Lung (tissue), 12 donors: ENCODE measurements around the gene DPH2. TPM values are rescaled to one million over a fixed set of nuclear protein-coding genes. Genes with fewer than 3 reads are reported as not detected.

Experiments used
- ATAC-seq: fragments of 200-7000 bp; cut with Tn5 transposase; one replicate; pipeline ENCODE4 v1.9.1; 2020; ENCODE audit warnings: moderate number of reproducible peaks; ENCODE audit not compliant: insufficient read depth, low FRiP score
- DNase-seq, 3 donors: peaks; one replicate each; pipeline ENCODE4 v3.0.0-alpha.2; 2013 to 2017
- H3K27ac ChIP-seq, 2 donors: one replicate each; pipeline ENCODE4 v1.5.1; 2013; ENCODE audit warnings: mild to moderate bottlenecking in 2 of 2, moderate library complexity in 2 of 2, control low read depth in 1 of 2, inconsistent platforms in 1 of 2, low read depth in 1 of 2, low read length in 1 of 2
- H3K27me3 ChIP-seq, 3 donors: one replicate each; pipeline ENCODE4 v1.5.1; 2013; ENCODE audit warnings: low read length in 2 of 3; ENCODE audit not compliant: control insufficient read depth in 3 of 3, insufficient read depth in 3 of 3
- H3K36me3 ChIP-seq, 4 donors: one replicate each; pipeline ENCODE4 v1.5.1; 2013; ENCODE audit warnings: low read length in 4 of 4, mild to moderate bottlenecking in 1 of 4, moderate library complexity in 1 of 4; ENCODE audit not compliant: control insufficient read depth in 4 of 4, insufficient read depth in 4 of 4
- H3K4me1 ChIP-seq, 5 donors: one replicate each; pipeline ENCODE4 v1.5.1; 2013; ENCODE audit warnings: low read length in 5 of 5, mild to moderate bottlenecking in 2 of 5, moderate library complexity in 1 of 5; ENCODE audit not compliant: control insufficient read depth in 5 of 5, insufficient read depth in 5 of 5
- H3K4me3 ChIP-seq: one replicate; pipeline ENCODE4 v1.5.1; 2013; ENCODE audit warnings: mild to moderate bottlenecking, control low read depth, moderate library complexity
- H3K9ac ChIP-seq, 2 donors: one replicate each; pipeline ENCODE4 v1.5.1; 2013; ENCODE audit warnings: low read length in 2 of 2, control low read depth in 1 of 2; ENCODE audit not compliant: insufficient read depth in 1 of 2
- H3K9me3 ChIP-seq, 4 donors: one replicate each; pipeline ENCODE4 v1.5.1; 2013; ENCODE audit warnings: low read length in 3 of 4, mild to moderate bottlenecking in 1 of 4, moderate library complexity in 1 of 4; ENCODE audit not compliant: control insufficient read depth in 4 of 4, insufficient read depth in 3 of 4
- CTCF ChIP-seq: IDR thresholded peaks from 2 replicates; pipeline ENCODE4 v1.5.1; 2012; ENCODE audit warnings: mild to moderate bottlenecking; ENCODE audit errors: control extremely low read depth, extremely low read depth
- WGBS, 2 donors: extraction: QIAGEN DNeasy Blood & Tissue Kit; methylation state at CpG; one replicate each; pipeline ENCODE4 v1.1.7; 2013; 5-methylcytosine and 5-hydroxymethylcytosine counted together
- polyA plus RNA-seq, 2 donors: library from polyadenylated mRNA; stranded (reverse); fragments of 200-250 nt; gene quantifications; one replicate each; pipeline ENCODE4 v1.2.1, GENCODE V29; 2013
- total RNA-seq, 2 donors: library from RNA; depleted of rRNA in 1 of 2; stranded (reverse); fragments of >200 nt in 1 of 2; gene quantifications; one replicate each; pipeline ENCODE4 v1.2.1, GENCODE V29; 2014 to 2021
- donor health status: control.
- donor health status: control.
- donor health status: Bipolar disorder and iron deficiency.
- donor health status: healthy.
- donor health status: DM: yes; HTN: yes; CAD: no.

DPH2 gene
- total and polyA plus RNA-seq, 4 donors, result 11.6 to 28.5 (median 21.3) TPM

DNA sequence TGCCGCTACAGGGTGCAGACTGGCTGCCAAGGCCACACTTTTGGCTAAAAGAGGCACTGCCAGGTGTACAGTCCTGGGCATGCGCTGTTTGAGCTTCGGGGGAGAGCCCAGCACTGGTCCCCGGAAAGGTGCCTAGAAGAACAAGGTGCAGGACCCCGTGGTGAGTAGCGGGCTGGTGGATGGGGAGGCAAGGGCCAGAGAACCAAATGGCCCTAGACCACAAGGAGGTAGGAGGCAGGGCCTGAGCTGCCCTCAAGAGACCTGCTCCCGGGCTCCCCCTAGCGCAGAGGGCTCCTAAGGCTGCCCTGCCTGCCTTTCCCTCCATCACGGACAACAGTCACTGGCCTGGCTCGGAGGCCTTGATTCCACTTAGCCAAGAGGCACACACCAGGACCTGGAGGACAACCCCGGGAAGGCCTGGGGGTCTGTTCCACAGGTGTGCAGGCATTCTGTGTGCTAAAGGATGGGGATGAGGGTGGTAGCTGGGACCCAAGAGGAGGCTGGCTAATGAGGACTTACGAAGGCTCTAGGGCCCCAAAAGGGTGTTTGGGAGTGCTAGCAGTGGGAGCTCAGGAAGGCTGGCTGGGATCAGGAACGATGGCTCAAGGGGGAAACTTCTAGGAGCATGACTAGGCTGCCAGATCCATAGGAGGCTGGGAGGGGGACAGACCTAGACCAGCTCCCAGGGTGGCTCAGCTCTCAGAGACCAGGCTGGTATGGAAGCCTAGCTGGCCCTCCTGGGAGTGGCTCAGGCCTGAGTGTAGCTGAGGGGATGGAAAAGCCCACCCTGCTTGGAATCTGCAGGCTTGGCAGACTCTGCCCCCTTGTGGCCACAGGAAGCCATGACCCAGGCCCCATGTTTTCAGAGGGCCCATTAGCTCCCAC is 35.5 kb upstream of the DPH2 start:
- Histone ChIP-seq H3K4me3 (no peak overlapping the region), H3K9me3 (no peaks in the 10 kb centered on the region), H3K27ac (no peak overlapping the region), H3K36me3 (peaks cover 0 to 7% (median 0%) of the 10 kb centered on the region in 4 donors), H3K9ac (no peak overlapping the region), H3K4me1 (peaks cover 0 to 11% (median 5%) of the 10 kb centered on the region in 5 donors), H3K27me3 (peaks cover 0 to 16% (median 8%) of the 10 kb centered on the region in 3 donors)
- TF ChIP-seq CTCF, result peak; percentile 49
- DNase-seq, result peak; percentile 75 to 77 (median 77)
- peak; percentile 50 for ATAC-seq
- 30 to 33% methylated on average over 13 of the region's 13 CpGs for WGBS, 2 donors

GRCh38 chr1:43934986-43935324 is 34.9 kb upstream of the DPH2 start:
- DNase-seq (no peak), ATAC-seq (no peak)
- no peak overlapping the region for H3K27ac ChIP-seq
- H3K9me3 ChIP-seq, result no peaks in the 10 kb centered on the region
- TF ChIP-seq CTCF, result no peak
- H3K4me3 ChIP-seq, result no peak overlapping the region
- H3K4me1 ChIP-seq, result peaks cover 0 to 11% (median 5%) of the 10 kb centered on the region in 5 donors
- no peak overlapping the region for H3K9ac ChIP-seq
- 50 to 56% methylated on average over 5 of the region's 5 CpGs for WGBS, 2 donors
- peaks cover 0 to 16% (median 8%) of the 10 kb centered on the region in 3 donors for H3K27me3 ChIP-seq
- H3K36me3 ChIP-seq, result peaks cover 0 to 7% (median 0%) of the 10 kb centered on the region in 4 donors

DNA sequence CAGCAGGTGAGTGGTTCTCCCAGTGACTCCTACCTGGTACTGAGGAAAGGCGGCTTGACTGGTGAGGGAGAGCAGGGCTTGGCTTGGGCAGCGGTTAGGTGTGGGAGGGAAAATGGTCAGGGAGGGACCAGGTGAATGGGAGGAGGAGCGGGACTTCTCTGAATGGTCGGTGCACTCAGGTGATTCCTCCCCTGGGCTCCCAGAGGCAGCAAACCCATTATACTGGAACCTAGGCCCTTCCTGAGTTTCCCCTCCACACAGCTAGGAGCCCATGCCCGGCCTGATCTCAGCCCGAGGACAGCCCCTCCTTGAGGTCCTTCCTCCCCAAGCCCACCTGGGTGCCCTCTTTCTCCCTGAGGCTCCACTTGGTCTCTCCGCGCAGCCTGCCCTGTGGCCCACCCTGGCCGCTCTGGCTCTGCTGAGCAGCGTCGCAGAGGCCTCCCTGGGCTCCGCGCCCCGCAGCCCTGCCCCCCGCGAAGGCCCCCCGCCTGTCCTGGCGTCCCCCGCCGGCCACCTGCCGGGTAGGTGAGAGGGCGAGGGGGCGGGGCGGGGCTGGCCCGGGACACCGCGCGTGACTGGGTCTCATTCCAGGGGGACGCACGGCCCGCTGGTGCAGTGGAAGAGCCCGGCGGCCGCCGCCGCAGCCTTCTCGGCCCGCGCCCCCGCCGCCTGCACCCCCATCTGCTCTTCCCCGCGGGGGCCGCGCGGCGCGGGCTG is 33.9 kb upstream of the DPH2 start:
- WGBS, 2 donors, result 11 to 23% methylated on average over 19 to 48 of the region's 48 CpGs
- no peaks in the 10 kb centered on the region for H3K9me3 ChIP-seq
- peaks cover 0 to 16% (median 8%) of the 10 kb centered on the region in 3 donors for H3K27me3 ChIP-seq
- ATAC-seq (no peak), DNase-seq (no peak)
- H3K9ac ChIP-seq, result no peak overlapping the region
- no peak for TF ChIP-seq CTCF
- H3K4me3 ChIP-seq, result no peak overlapping the region
- H3K4me1 ChIP-seq, result peaks cover 0 to 11% (median 5%) of the 10 kb centered on the region in 5 donors
- no peak overlapping the region for H3K27ac ChIP-seq
- H3K36me3 ChIP-seq, result peaks cover 0 to 2% (median 0%) of the 10 kb centered on the region in 4 donors
